Testis (tissue), 3 donors: ENCODE data around the gene LYPD6B. TPM values are rescaled to one million over a fixed set of nuclear protein-coding genes. Genes with fewer than 3 reads are reported as not detected.

Source experiments
- DNase-seq: peaks from one replicate; pipeline ENCODE4 v3.0.0-alpha.2; 2019
- H3K27ac ChIP-seq, 2 donors: fragments of 200-600 bp; sonication (generic); one replicate each; pipeline ENCODE4 v1.5.1; 2019
- H3K27me3 ChIP-seq: fragments of 200-600 bp; sonication (generic); one replicate; pipeline ENCODE4 v1.5.1; 2019
- H3K36me3 ChIP-seq: fragments of 200-600 bp; sonication (generic); one replicate; pipeline ENCODE4 v1.5.1; 2017; ENCODE audit warnings: low read depth; ENCODE audit errors: missing control alignments
- H3K4me1 ChIP-seq: fragments of 200-600 bp; sonication (generic); one replicate; pipeline ENCODE4 v1.5.1; 2019
- H3K4me3 ChIP-seq, 2 donors: fragments of 200-600 bp; sonication (generic); one replicate each; pipeline ENCODE4 v1.5.1; 2017 to 2019
- H3K9me3 ChIP-seq: fragments of 200-600 bp; sonication (generic); one replicate; pipeline ENCODE4 v1.5.1; 2017
- CTCF ChIP-seq, 3 experiments: fragments of 450-650 bp in 2 of 3; fragments of 200-600 bp in 1 of 3; sonication (generic) in 1 of 3; IDR thresholded peaks; one replicate each; pipeline ENCODE4 v1.5.1; 2016 to 2019; ENCODE audit warnings: antibody characterized with exemption in 3 of 3, mild to moderate bottlenecking in 2 of 3, moderate library complexity in 1 of 3
- POLR2A ChIP-seq: fragments of 450-650 bp; IDR thresholded peaks from one replicate; pipeline ENCODE4 v1.6.1; 2017; ENCODE audit warnings: antibody characterized with exemption, mild to moderate bottlenecking, moderate library complexity
- WGBS, 2 donors: methylation state at CpG; one replicate each; pipeline ENCODE4 v1.1.5; 2018; 5-methylcytosine and 5-hydroxymethylcytosine counted together
- intact Hi-C: fragments of 100-400 bp; cut with DNase I; formaldehyde crosslinking; loops from one replicate; pipeline ENCODE4 v1.15.1; 2023; ENCODE audit warnings: low total_unique reads
- polyA plus RNA-seq: library from polyadenylated mRNA; stranded (reverse); fragments of 350-450 nt; fragmentation: Illumina TruSeq; extraction: RNeasy Lipid Tissue Mini Kit (QIAGEN cat#74804); gene quantifications from one replicate; pipeline ENCODE4 v1.2.3, GENCODE V29; 2014; ENCODE audit warnings: low read depth, low replicate concordance; ENCODE audit not compliant: insufficient read depth
- total RNA-seq, 2 donors: library from RNA; depleted of rRNA; stranded (reverse); fragments of >200 nt; gene quantifications; one replicate each; pipeline ENCODE4 v1.2.3, GENCODE V29; 2016

Gene LYPD6B
- total and polyA plus RNA-seq, 3 donors from 2014 or later, result 41.9 to 53.0 (median 45.2) TPM

GRCh38 chr2:149189769-149190168 lies 151.3 kb downstream of the LYPD6B start:
- no peak overlapping the region for H3K27ac ChIP-seq
- no peaks in the 10 kb centered on the region for H3K9me3 ChIP-seq
- intact Hi-C loops, result no loop called here
- no peaks in the 10 kb centered on the region for H3K4me1 ChIP-seq
- DNase-seq, result no peak
- no peak for TF ChIP-seq POLR2A
- no peak for TF ChIP-seq CTCF (IDR thresholded peaks at IDR 0.05)
- H3K27me3 ChIP-seq, result no peaks in the 10 kb centered on the region
- no peaks in the 10 kb centered on the region for H3K36me3 ChIP-seq
- no peak overlapping the region for H3K4me3 ChIP-seq

GRCh38 chr2:149191915-149192314 lies 153.4 kb downstream of the LYPD6B start:
- intact Hi-C loops, result no loop called here
- no peaks in the 10 kb centered on the region for H3K4me1 ChIP-seq
- H3K9me3 ChIP-seq, result no peaks in the 10 kb centered on the region
- no peaks in the 10 kb centered on the region for H3K27me3 ChIP-seq
- no peak for TF ChIP-seq CTCF (IDR thresholded peaks at IDR 0.05)
- TF ChIP-seq POLR2A, result no peak
- no peaks in the 10 kb centered on the region for H3K36me3 ChIP-seq
- DNase-seq, result no peak
- H3K27ac ChIP-seq, result no peak overlapping the region
- H3K4me3 ChIP-seq, result no peak overlapping the region
- 75 to 79% methylated on average over 5 of the region's 5 CpGs for WGBS, 2 donors

- H3K27me3 ChIP-seq, result no peaks in the 10 kb centered on the region
- no peaks in the 10 kb centered on the region for H3K36me3 ChIP-seq
- intact Hi-C loops, result no loop called here
- no peak overlapping the region for H3K27ac ChIP-seq
- no peak overlapping the region for H3K4me3 ChIP-seq
- no peaks in the 10 kb centered on the region for H3K9me3 ChIP-seq
- H3K4me1 ChIP-seq, result no peaks in the 10 kb centered on the region
- TF ChIP-seq CTCF (IDR thresholded peaks at IDR 0.05), result no peak
- TF ChIP-seq POLR2A, result no peak
- WGBS, 2 donors, result 93 to 96% methylated on average over 1 of the region's 1 CpG
- no peak for DNase-seq
Measured at GRCh38 chr2:149192427-149192826, 153.9 kb downstream of the LYPD6B start.

GRCh38 chr2:149200109-149200520 lies 161.6 kb downstream of the LYPD6B start:
- Histone ChIP-seq H3K4me3 (no peak overlapping the region), H3K36me3 (no peaks in the 10 kb centered on the region), H3K9me3 (no peaks in the 10 kb centered on the region), H3K27ac (no peak overlapping the region), H3K4me1 (no peaks in the 10 kb centered on the region), H3K27me3 (no peaks in the 10 kb centered on the region)
- intact Hi-C loops, result no loop called here
- no peak for TF ChIP-seq POLR2A
- TF ChIP-seq CTCF (IDR thresholded peaks at IDR 0.05), result no peak
- DNase-seq, result no peak

- DNase-seq, result no peak
- Histone ChIP-seq H3K27me3 (no peaks in the 10 kb centered on the region), H3K4me1 (no peaks in the 10 kb centered on the region), H3K4me3 (no peak overlapping the region), H3K27ac (no peak overlapping the region), H3K9me3 (no peaks in the 10 kb centered on the region), H3K36me3 (no peaks in the 10 kb centered on the region)
- TF ChIP-seq POLR2A (no peak), CTCF (IDR thresholded peaks at IDR 0.05) (no peak)
- WGBS, 2 donors, result 70 to 77% methylated on average over 4 of the region's 4 CpGs
- intact Hi-C loops, result no loop called here
Measured at GRCh38 chr2:149204686-149205085, 166.2 kb downstream of the LYPD6B start.
